ENCODE data around the gene CSRNP2.

Gene CSRNP2

GRCh38 chr12:51077930-51078329, 5.5 kb downstream of the CSRNP2 start:
- peak in 7 of 14 donors; percentile 3 to 23 (median 11) for DNase-seq

GRCh38 chr12:51076236-51076930, 7.0 kb downstream of the CSRNP2 start:
- DNase-seq = no peak

- no peak for DNase-seq
Measured at GRCh38 chr12:51075390-51075789, 8.0 kb downstream of the CSRNP2 start.

- DNase-seq = no peak
Measured at GRCh38 chr12:51071663-51072062, 11.7 kb downstream of the CSRNP2 start.

GRCh38 chr12:51070004-51070403, 13.4 kb downstream of the CSRNP2 start:
- DNase-seq = no peak

GRCh38 chr12:51067771-51068170, 15.6 kb downstream of the CSRNP2 start:
- DNase-seq = no peak

- no peak for DNase-seq
Measured at GRCh38 chr12:51067229-51067628, 16.2 kb downstream of the CSRNP2 start.

GRCh38 chr12:51065530-51065929, 17.9 kb downstream of the CSRNP2 start:
- DNase-seq = no peak

- no peak for DNase-seq
Measured at GRCh38 chr12:51062631-51063397, 20.6 kb downstream of the CSRNP2 start.

GRCh38 chr12:51059086-51059485, 24.3 kb downstream of the CSRNP2 start:
- no peak for DNase-seq

GRCh38 chr12:51056242-51056641, 27.2 kb downstream of the CSRNP2 start:
- no peak for DNase-seq

- DNase-seq = no peak
Measured at GRCh38 chr12:51055060-51055459, 28.3 kb downstream of the CSRNP2 start.

- no peak for DNase-seq
Measured at GRCh38 chr12:51051787-51052186, 31.6 kb downstream of the CSRNP2 start.

GRCh38 chr12:51049525-51049924, 33.9 kb downstream of the CSRNP2 start:
- no peak for DNase-seq

GRCh38 chr12:51048661-51049251, 34.6 kb downstream of the CSRNP2 start:
- DNase-seq = peak in 2 of 14 donors; percentile 29 to 30

- peak; percentile 78 to 99 (median 98) for DNase-seq
Measured at GRCh38 chr12:51047655-51048540, 35.5 kb downstream of the CSRNP2 start, which contains the start of gene LETMD1. Gene LETMD1 (plus strand): TSS chr12:51048327. CDS start chr12:51048357, 30 bp downstream.

- DNase-seq = no peak
Measured at GRCh38 chr12:51036279-51036678, 47.1 kb downstream of the CSRNP2 start.

- DNase-seq = no peak
Measured at GRCh38 chr12:51033457-51034089, 49.8 kb downstream of the CSRNP2 start.

- DNase-seq = no peak
Measured at GRCh38 chr12:51033048-51033447, 50.3 kb downstream of the CSRNP2 start.

GRCh38 chr12:51028813-51029150, 54.6 kb downstream of the CSRNP2 start:
- DNase-seq = no peak

GRCh38 chr12:51028126-51028812, 55.1 kb downstream of the CSRNP2 start:
- peak in 1 of 14 donors; percentile 8 for DNase-seq
